Central memory CD8-positive, alpha-beta T cell (primary cell): ENCODE data around the gene ALG14.

Experiments
- ATAC-seq: fragments of 150-1000 bp; cut with Tn5 transposase; replicated peaks from 2 replicates; pipeline ENCODE4 v1.10.0; 2022; ENCODE audit warnings: mild to moderate bottlenecking, moderate FRiP score, moderate number of reproducible peaks; ENCODE audit not compliant: poor library complexity, severe bottlenecking; ENCODE audit errors: extremely low read depth
- DNase-seq, 2 donors: peaks; one replicate each; pipeline ENCODE4 v3.0.0; 2021; ENCODE audit warnings: low spot score in 2 of 2
- H3K27ac Mint-ChIP-seq: one replicate; pipeline ENCODE4 v1.8.0; 2022; ENCODE audit warnings: low read depth, mild to moderate bottlenecking, moderate library complexity, mixed read lengths
- H3K27me3 Mint-ChIP-seq: one replicate; pipeline ENCODE4 v1.8.0; 2022; ENCODE audit warnings: mixed read lengths
- H3K36me3 Mint-ChIP-seq: one replicate; pipeline ENCODE4 v1.8.0; 2022; ENCODE audit warnings: mild to moderate bottlenecking, moderate library complexity, mixed read lengths; ENCODE audit not compliant: insufficient read depth
- H3K4me1 Mint-ChIP-seq: one replicate; pipeline ENCODE4 v1.8.0; 2022; ENCODE audit warnings: mixed read lengths
- H3K4me3 Mint-ChIP-seq: one replicate; pipeline ENCODE4 v1.8.0; 2022; ENCODE audit warnings: mild to moderate bottlenecking, moderate library complexity, mixed read lengths
- H3K9me3 Mint-ChIP-seq: one replicate; pipeline ENCODE4 v1.8.0; 2022; ENCODE audit warnings: mixed read lengths

The ALG14 gene

DNA sequence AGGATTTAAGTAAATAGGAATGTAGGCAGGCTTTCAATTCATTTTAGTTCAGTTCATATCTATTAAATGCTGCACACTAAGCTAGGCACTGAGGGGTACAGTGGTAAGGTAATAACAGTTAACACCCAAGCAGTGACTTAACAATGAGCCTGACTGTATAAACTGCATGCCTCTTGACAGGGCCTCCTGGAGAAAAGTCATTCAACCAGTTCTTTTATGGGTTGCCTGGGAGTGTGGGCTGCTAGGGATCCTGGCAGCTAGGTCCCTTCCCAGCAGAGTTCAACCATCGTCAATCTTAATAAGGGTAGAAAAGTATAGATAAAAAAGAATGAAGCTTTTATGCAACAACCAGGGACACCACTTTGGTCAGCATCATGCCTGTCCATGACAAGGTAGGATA is 8.1 kb upstream of the ALG14 start:
- H3K27me3 Mint-ChIP-seq, result peaks cover 21% of the 10 kb centered on the region
- no peaks in the 10 kb centered on the region for H3K9me3 Mint-ChIP-seq
- no peak for ATAC-seq
- H3K4me1 Mint-ChIP-seq, result no peaks in the 10 kb centered on the region
- no peak overlapping the region for H3K4me3 Mint-ChIP-seq
- H3K27ac Mint-ChIP-seq, result no peak overlapping the region
- no peak for DNase-seq
- no peaks in the 10 kb centered on the region for H3K36me3 Mint-ChIP-seq

DNA sequence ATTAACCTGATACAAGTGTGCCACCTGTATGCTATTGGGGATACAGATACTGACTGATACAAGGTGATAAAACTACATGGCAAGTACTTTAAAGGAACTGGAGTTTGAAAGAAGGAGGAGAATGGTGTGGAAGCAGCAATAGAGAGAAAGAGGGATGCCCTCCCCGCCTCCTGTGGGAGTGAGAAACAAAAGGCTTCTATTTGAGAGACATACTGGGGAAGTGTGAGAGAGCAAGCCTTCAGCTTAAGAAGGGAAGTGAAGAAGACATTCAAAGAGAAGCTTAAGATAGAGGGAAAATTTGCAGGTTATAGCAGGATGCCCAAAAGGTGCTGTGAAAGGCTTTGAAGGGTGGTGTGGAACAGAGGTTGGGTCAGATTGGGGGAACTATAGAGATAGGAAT is 7.7 kb upstream of the ALG14 start:
- DNase-seq (no peak), ATAC-seq (no peak)
- H3K27ac Mint-ChIP-seq, result no peak overlapping the region
- H3K4me1 Mint-ChIP-seq, result no peaks in the 10 kb centered on the region
- H3K27me3 Mint-ChIP-seq, result peaks cover 25% of the 10 kb centered on the region
- no peak overlapping the region for H3K4me3 Mint-ChIP-seq
- H3K36me3 Mint-ChIP-seq, result no peaks in the 10 kb centered on the region
- H3K9me3 Mint-ChIP-seq, result no peaks in the 10 kb centered on the region

- Mint-ChIP-seq H3K36me3 (peaks cover 14% of the 10 kb centered on the region), H3K4me3 (no peak overlapping the region), H3K27me3 (peaks cover 7% of the 10 kb centered on the region), H3K9me3 (no peaks in the 10 kb centered on the region), H3K27ac (no peak overlapping the region), H3K4me1 (peaks cover 21% of the 10 kb centered on the region)
- ATAC-seq (no peak), DNase-seq (no peak)
These were observed 3.3 kb upstream of the ALG14 start for GRCh38 chr1:95076034-95076433.

- H3K4me3 Mint-ChIP-seq, result peak overlapping the region; percentile 96
- H3K4me1 Mint-ChIP-seq, result peaks cover 21% of the 10 kb centered on the region
- peak overlapping the region; percentile 94 for H3K27ac Mint-ChIP-seq
- peaks cover 7% of the 10 kb centered on the region for H3K27me3 Mint-ChIP-seq
- no peaks in the 10 kb centered on the region for H3K9me3 Mint-ChIP-seq
- DNase-seq (no peak), ATAC-seq (no peak)
- H3K36me3 Mint-ChIP-seq, result peaks cover 14% of the 10 kb centered on the region
These were observed 695 bp upstream of the ALG14 start for GRCh38 chr1:95073446-95073845.

DNA sequence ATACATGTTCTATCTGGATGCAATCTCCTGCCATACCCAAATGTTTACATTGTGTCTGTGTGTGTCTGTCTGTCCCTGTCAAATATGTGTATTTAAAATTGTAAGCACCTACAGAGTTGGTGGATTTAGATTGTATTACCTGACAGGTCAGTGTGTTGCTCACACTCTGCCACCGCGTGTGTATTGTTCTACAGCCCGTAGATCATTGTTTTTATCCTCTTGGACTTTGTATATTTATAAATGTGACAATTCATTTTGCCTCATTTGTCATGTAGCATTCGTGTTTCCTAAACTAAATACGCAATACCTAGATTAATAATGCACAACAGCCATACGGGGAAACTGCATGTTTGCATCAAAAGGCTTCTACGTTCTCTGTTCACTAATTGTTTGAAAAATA is 634 bp downstream of the ALG14 start:
- Mint-ChIP-seq H3K9me3 (no peaks in the 10 kb centered on the region), H3K4me3 (peak overlapping the region; percentile 96), H3K27ac (peak overlapping the region; percentile 94), H3K27me3 (peaks cover 7% of the 10 kb centered on the region), H3K4me1 (peaks cover 21% of the 10 kb centered on the region), H3K36me3 (peaks cover 14% of the 10 kb centered on the region)
- ATAC-seq (no peak), DNase-seq (no peak)

- ATAC-seq, result no peak
- Mint-ChIP-seq H3K9me3 (no peaks in the 10 kb centered on the region), H3K36me3 (peaks cover 14% of the 10 kb centered on the region), H3K27me3 (peaks cover 7% of the 10 kb centered on the region), H3K27ac (no peak overlapping the region), H3K4me1 (peaks cover 21% of the 10 kb centered on the region), H3K4me3 (peak overlapping the region; percentile 96)
- DNase-seq, result no peak
These were observed 1.2 kb downstream of the ALG14 start for GRCh38 chr1:95071539-95071938.

- H3K27me3 Mint-ChIP-seq, result no peaks in the 10 kb centered on the region
- ATAC-seq, result no peak
These were observed 3.0 kb downstream of the ALG14 start for GRCh38 chr1:95069710-95070093.

GRCh38 chr1:95068956-95069709 is 3.6 kb downstream of the ALG14 start:
- no peak for ATAC-seq
- DNase-seq, result no peak
- Mint-ChIP-seq H3K9me3 (no peaks in the 10 kb centered on the region), H3K27ac (no peak overlapping the region), H3K4me1 (peaks cover 21% of the 10 kb centered on the region), H3K4me3 (no peak overlapping the region), H3K27me3 (no peaks in the 10 kb centered on the region), H3K36me3 (peaks cover 10% of the 10 kb centered on the region)

More at GRCh38 chr1:95069710-95070093, 3.0 kb downstream of the ALG14 start:
- Mint-ChIP-seq H3K4me1 (peaks cover 21% of the 10 kb centered on the region), H3K4me3 (no peak overlapping the region), H3K9me3 (no peaks in the 10 kb centered on the region), H3K36me3 (peaks cover 10% of the 10 kb centered on the region), H3K27ac (no peak overlapping the region)
- no peak for DNase-seq

DNA sequence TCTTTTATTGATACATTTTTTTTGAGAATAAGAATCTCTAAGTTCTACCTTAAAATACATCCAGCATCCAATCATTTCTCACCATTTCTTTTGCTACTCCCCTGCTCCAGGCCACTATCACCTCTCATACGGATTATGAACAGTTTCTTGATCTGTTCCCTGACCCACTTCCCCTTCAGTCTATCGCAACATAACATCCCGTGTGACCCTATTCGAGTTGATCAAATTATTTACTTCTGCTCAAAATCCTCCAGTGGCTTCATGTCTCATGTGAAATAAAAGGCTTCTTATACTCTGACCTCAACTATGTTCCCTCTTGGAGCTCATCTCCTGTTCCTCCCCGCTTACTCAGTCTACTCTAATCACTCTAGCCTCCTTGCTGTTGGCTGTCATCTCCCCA is 5.2 kb downstream of the ALG14 start:
- H3K4me1 Mint-ChIP-seq, result peaks cover 14% of the 10 kb centered on the region
- H3K27ac Mint-ChIP-seq, result no peak overlapping the region
- H3K36me3 Mint-ChIP-seq, result peaks cover 2% of the 10 kb centered on the region
- no peaks in the 10 kb centered on the region for H3K27me3 Mint-ChIP-seq
- no peak overlapping the region for H3K4me3 Mint-ChIP-seq
- DNase-seq (no peak), ATAC-seq (no peak)
- H3K9me3 Mint-ChIP-seq, result no peaks in the 10 kb centered on the region

- H3K36me3 Mint-ChIP-seq, result no peaks in the 10 kb centered on the region
- peaks cover 8% of the 10 kb centered on the region for H3K4me1 Mint-ChIP-seq
- H3K27ac Mint-ChIP-seq, result no peak overlapping the region
- ATAC-seq (no peak), DNase-seq (no peak)
- no peak overlapping the region for H3K4me3 Mint-ChIP-seq
- H3K27me3 Mint-ChIP-seq, result no peaks in the 10 kb centered on the region
- no peaks in the 10 kb centered on the region for H3K9me3 Mint-ChIP-seq
These were observed 5.7 kb downstream of the ALG14 start for GRCh38 chr1:95067062-95067461.

- Mint-ChIP-seq H3K27ac (no peak overlapping the region), H3K27me3 (no peaks in the 10 kb centered on the region), H3K4me1 (no peaks in the 10 kb centered on the region), H3K4me3 (no peak overlapping the region), H3K9me3 (no peaks in the 10 kb centered on the region), H3K36me3 (no peaks in the 10 kb centered on the region)
- DNase-seq (no peak), ATAC-seq (no peak)
These were observed 11.2 kb downstream of the ALG14 start for GRCh38 chr1:95061445-95062006.

DNA sequence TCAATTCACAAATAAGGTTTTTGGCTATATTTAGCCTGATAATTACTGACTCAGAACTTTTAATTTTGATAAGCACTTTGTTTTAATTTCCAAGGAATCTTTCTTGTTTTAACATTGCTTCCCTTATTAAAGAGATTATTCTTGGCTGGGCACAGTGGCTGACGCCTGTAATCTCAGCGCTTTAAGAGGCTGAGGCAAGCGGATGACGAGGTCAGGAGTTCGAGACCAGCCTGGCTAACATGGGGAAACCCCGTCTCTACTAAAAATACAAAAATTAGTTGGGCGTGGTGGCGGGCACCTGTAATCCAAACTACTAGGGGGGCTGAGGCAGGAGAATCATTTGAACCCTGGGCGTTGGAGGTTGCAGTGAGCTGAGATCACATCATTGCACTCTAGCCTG is 13.8 kb downstream of the ALG14 start:
- peaks cover 2% of the 10 kb centered on the region for H3K36me3 Mint-ChIP-seq
- no peaks in the 10 kb centered on the region for H3K4me1 Mint-ChIP-seq
- H3K27ac Mint-ChIP-seq, result no peak overlapping the region
- H3K27me3 Mint-ChIP-seq, result no peaks in the 10 kb centered on the region
- H3K9me3 Mint-ChIP-seq, result no peaks in the 10 kb centered on the region
- DNase-seq, result no peak
- ATAC-seq, result no peak
- H3K4me3 Mint-ChIP-seq, result no peak overlapping the region

- DNase-seq, result no peak
- H3K9me3 Mint-ChIP-seq, result no peaks in the 10 kb centered on the region
- H3K36me3 Mint-ChIP-seq, result peaks cover 2% of the 10 kb centered on the region
- ATAC-seq, result no peak
- H3K4me3 Mint-ChIP-seq, result no peak overlapping the region
- no peak overlapping the region for H3K27ac Mint-ChIP-seq
- no peaks in the 10 kb centered on the region for H3K4me1 Mint-ChIP-seq
- no peaks in the 10 kb centered on the region for H3K27me3 Mint-ChIP-seq
These were observed 15.4 kb downstream of the ALG14 start for GRCh38 chr1:95057351-95057750.
